ENCODE results near the gene CFAP299.
"Not testable (repeated sequence)": the region's sequence is repeated elsewhere in the genome, so short reads cannot be mapped to it uniquely, and the experiment has no call there.

The CFAP299 gene

GRCh38 chr4:80680934-80681333 lies 345.4 kb downstream of the CFAP299 start:
- H3K4me1 Mint-ChIP-seq, result no peaks in the 10 kb centered on the region
- H3K4me3 Mint-ChIP-seq, result no peak overlapping the region
- no peaks in the 10 kb centered on the region for H3K36me3 Mint-ChIP-seq
- DNase-seq (ENCODE audit: low spot score in 2 of 2) (no peak), ATAC-seq (no peak)
- H3K27ac Mint-ChIP-seq, result no peak overlapping the region
- H3K9me3 Mint-ChIP-seq, result no peaks in the 10 kb centered on the region

- H3K27ac Mint-ChIP-seq, result no peak overlapping the region
- ATAC-seq (no peak), DNase-seq (ENCODE audit: low spot score in 2 of 2) (no peak)
- H3K36me3 Mint-ChIP-seq, result no peaks in the 10 kb centered on the region
- no peak overlapping the region for H3K4me3 Mint-ChIP-seq
- no peaks in the 10 kb centered on the region for H3K4me1 Mint-ChIP-seq
- no peaks in the 10 kb centered on the region for H3K9me3 Mint-ChIP-seq
Measured at GRCh38 chr4:80685214-80685613, 349.7 kb downstream of the CFAP299 start.

GRCh38 chr4:80687736-80688135 lies 352.2 kb downstream of the CFAP299 start:
- not testable (repeated sequence) for H3K27ac Mint-ChIP-seq; DNase-seq (ENCODE audit: low spot score in 2 of 2); ATAC-seq; H3K9me3 Mint-ChIP-seq; H3K36me3 Mint-ChIP-seq; H3K4me3 Mint-ChIP-seq; H3K4me1 Mint-ChIP-seq

- Mint-ChIP-seq H3K27ac (no peak overlapping the region), H3K9me3 (no peaks in the 10 kb centered on the region), H3K4me1 (no peaks in the 10 kb centered on the region), H3K4me3 (no peak overlapping the region), H3K36me3 (no peaks in the 10 kb centered on the region)
- no peak for DNase-seq (ENCODE audit: low spot score in 2 of 2)
- ATAC-seq, result no peak
Measured at GRCh38 chr4:80694171-80694570, 358.6 kb downstream of the CFAP299 start.

- H3K4me3 Mint-ChIP-seq, result no peak overlapping the region
- DNase-seq (ENCODE audit: low spot score in 2 of 2) (no peak), ATAC-seq (no peak)
- H3K27ac Mint-ChIP-seq, result no peak overlapping the region
- no peaks in the 10 kb centered on the region for H3K36me3 Mint-ChIP-seq
- H3K9me3 Mint-ChIP-seq, result no peaks in the 10 kb centered on the region
- no peaks in the 10 kb centered on the region for H3K4me1 Mint-ChIP-seq
Measured at GRCh38 chr4:80705311-80705710, 369.8 kb downstream of the CFAP299 start.

- H3K27ac Mint-ChIP-seq, result no peak overlapping the region
- no peaks in the 10 kb centered on the region for H3K9me3 Mint-ChIP-seq
- H3K4me1 Mint-ChIP-seq, result no peaks in the 10 kb centered on the region
- no peak for ATAC-seq
- no peak overlapping the region for H3K4me3 Mint-ChIP-seq
- DNase-seq (ENCODE audit: low spot score in 2 of 2), result no peak
- H3K36me3 Mint-ChIP-seq, result no peaks in the 10 kb centered on the region
Measured at GRCh38 chr4:80709082-80709869, 373.7 kb downstream of the CFAP299 start.

- Mint-ChIP-seq H3K4me3 (no peak overlapping the region), H3K9me3 (no peaks in the 10 kb centered on the region), H3K27ac (no peak overlapping the region), H3K4me1 (no peaks in the 10 kb centered on the region), H3K36me3 (no peaks in the 10 kb centered on the region)
- ATAC-seq, result no peak
- DNase-seq (ENCODE audit: low spot score in 2 of 2), result no peak
Measured at GRCh38 chr4:80710748-80711451, 375.4 kb downstream of the CFAP299 start.

GRCh38 chr4:80711956-80712355 lies 376.4 kb downstream of the CFAP299 start:
- Mint-ChIP-seq H3K9me3 (no peaks in the 10 kb centered on the region), H3K4me3 (no peak overlapping the region), H3K4me1 (no peaks in the 10 kb centered on the region), H3K36me3 (no peaks in the 10 kb centered on the region), H3K27ac (no peak overlapping the region)
- no peak for ATAC-seq
- no peak for DNase-seq (ENCODE audit: low spot score in 2 of 2)

GRCh38 chr4:80713409-80713808 lies 377.9 kb downstream of the CFAP299 start:
- H3K27ac Mint-ChIP-seq, result no peak overlapping the region
- no peak overlapping the region for H3K4me3 Mint-ChIP-seq
- H3K36me3 Mint-ChIP-seq, result no peaks in the 10 kb centered on the region
- no peaks in the 10 kb centered on the region for H3K4me1 Mint-ChIP-seq
- ATAC-seq (no peak), DNase-seq (ENCODE audit: low spot score in 2 of 2) (no peak)
- H3K9me3 Mint-ChIP-seq, result peaks cover 3% of the 10 kb centered on the region

GRCh38 chr4:80717204-80717603 lies 381.7 kb downstream of the CFAP299 start:
- no peak for DNase-seq (ENCODE audit: low spot score in 2 of 2)
- Mint-ChIP-seq H3K9me3 (peaks cover 14% of the 10 kb centered on the region), H3K27ac (no peak overlapping the region), H3K36me3 (no peaks in the 10 kb centered on the region), H3K4me1 (no peaks in the 10 kb centered on the region), H3K4me3 (no peak overlapping the region)
- no peak for ATAC-seq

- ATAC-seq (no peak), DNase-seq (ENCODE audit: low spot score in 2 of 2) (no peak)
- Mint-ChIP-seq H3K27ac (no peak overlapping the region), H3K4me3 (no peak overlapping the region), H3K9me3 (peaks cover under 1% of the 10 kb centered on the region), H3K36me3 (no peaks in the 10 kb centered on the region), H3K4me1 (no peaks in the 10 kb centered on the region)
Measured at GRCh38 chr4:80726471-80726870, 390.9 kb downstream of the CFAP299 start.

- Mint-ChIP-seq H3K4me1 (no peaks in the 10 kb centered on the region), H3K4me3 (no peak overlapping the region), H3K36me3 (no peaks in the 10 kb centered on the region), H3K27ac (no peak overlapping the region), H3K9me3 (no peaks in the 10 kb centered on the region)
- DNase-seq (ENCODE audit: low spot score in 2 of 2), result no peak
- no peak for ATAC-seq
Measured at GRCh38 chr4:80730158-80730557, 394.6 kb downstream of the CFAP299 start.

GRCh38 chr4:80731436-80731835 lies 395.9 kb downstream of the CFAP299 start:
- ATAC-seq (no peak), DNase-seq (ENCODE audit: low spot score in 2 of 2) (no peak)
- Mint-ChIP-seq H3K27ac (no peak overlapping the region), H3K4me3 (no peak overlapping the region), H3K9me3 (no peaks in the 10 kb centered on the region), H3K4me1 (no peaks in the 10 kb centered on the region), H3K36me3 (no peaks in the 10 kb centered on the region)

GRCh38 chr4:80732010-80732409 lies 396.5 kb downstream of the CFAP299 start:
- Mint-ChIP-seq H3K27ac (no peak overlapping the region), H3K4me3 (no peak overlapping the region), H3K4me1 (no peaks in the 10 kb centered on the region), H3K36me3 (no peaks in the 10 kb centered on the region), H3K9me3 (no peaks in the 10 kb centered on the region)
- no peak for ATAC-seq
- DNase-seq (ENCODE audit: low spot score in 2 of 2), result no peak

- no peak overlapping the region for H3K27ac Mint-ChIP-seq
- DNase-seq (ENCODE audit: low spot score in 2 of 2), result no peak
- no peak overlapping the region for H3K4me3 Mint-ChIP-seq
- ATAC-seq, result no peak
- no peaks in the 10 kb centered on the region for H3K36me3 Mint-ChIP-seq
- no peaks in the 10 kb centered on the region for H3K4me1 Mint-ChIP-seq
- peaks cover 11% of the 10 kb centered on the region for H3K9me3 Mint-ChIP-seq
Measured at GRCh38 chr4:80740375-80740774, 404.8 kb downstream of the CFAP299 start.

GRCh38 chr4:80749558-80749957 lies 414.0 kb downstream of the CFAP299 start:
- not testable (repeated sequence) for H3K27ac Mint-ChIP-seq; H3K9me3 Mint-ChIP-seq; DNase-seq (ENCODE audit: low spot score in 2 of 2); H3K4me1 Mint-ChIP-seq; H3K36me3 Mint-ChIP-seq; H3K4me3 Mint-ChIP-seq; ATAC-seq
